Measurements from ENCODE around the gene TRIM6.
"Not testable (repeated sequence)": the region's sequence is repeated elsewhere in the genome, so short reads cannot be mapped to it uniquely, and the experiment has no call there.

Gene TRIM6, protein sequence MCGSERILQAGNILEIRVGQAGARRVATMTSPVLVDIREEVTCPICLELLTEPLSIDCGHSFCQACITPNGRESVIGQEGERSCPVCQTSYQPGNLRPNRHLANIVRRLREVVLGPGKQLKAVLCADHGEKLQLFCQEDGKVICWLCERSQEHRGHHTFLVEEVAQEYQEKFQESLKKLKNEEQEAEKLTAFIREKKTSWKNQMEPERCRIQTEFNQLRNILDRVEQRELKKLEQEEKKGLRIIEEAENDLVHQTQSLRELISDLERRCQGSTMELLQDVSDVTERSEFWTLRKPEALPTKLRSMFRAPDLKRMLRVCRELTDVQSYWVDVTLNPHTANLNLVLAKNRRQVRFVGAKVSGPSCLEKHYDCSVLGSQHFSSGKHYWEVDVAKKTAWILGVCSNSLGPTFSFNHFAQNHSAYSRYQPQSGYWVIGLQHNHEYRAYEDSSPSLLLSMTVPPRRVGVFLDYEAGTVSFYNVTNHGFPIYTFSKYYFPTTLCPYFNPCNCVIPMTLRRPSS

DNA sequence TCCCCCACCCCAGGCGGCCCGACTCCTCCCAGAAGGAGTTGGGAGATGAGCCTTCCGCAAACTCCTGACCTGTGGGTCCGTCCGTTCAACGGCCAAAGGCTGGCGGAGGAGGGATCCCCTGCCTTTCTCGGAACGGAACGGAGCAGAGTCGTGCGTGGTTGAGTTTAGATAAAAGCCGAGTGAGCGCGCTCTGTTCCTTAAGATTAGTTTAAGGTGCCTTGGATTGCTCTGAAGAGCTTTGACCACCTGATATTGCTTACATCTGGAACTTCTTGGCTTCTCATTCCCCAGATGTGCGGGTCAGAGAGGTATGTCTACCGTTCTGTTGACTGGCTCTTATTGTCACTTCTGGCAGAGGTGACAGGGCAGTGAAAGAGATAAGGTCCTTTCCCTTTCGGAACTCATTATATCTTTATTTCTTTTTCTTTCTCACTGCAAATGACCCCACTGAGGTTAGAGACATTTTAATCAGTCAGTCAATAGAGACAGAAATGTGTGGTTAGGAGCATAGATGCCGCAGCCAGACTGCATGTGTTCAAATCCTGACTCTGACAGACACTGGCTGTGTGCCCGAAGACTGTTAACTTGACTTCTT lies at the start of gene TRIM6:
TRIM6 (plus strand) TSS at position 31 of the 595 bp plus-strand sequence; CDS start at position 292, 261 bp downstream.
- no peak for DNase-seq

DNA sequence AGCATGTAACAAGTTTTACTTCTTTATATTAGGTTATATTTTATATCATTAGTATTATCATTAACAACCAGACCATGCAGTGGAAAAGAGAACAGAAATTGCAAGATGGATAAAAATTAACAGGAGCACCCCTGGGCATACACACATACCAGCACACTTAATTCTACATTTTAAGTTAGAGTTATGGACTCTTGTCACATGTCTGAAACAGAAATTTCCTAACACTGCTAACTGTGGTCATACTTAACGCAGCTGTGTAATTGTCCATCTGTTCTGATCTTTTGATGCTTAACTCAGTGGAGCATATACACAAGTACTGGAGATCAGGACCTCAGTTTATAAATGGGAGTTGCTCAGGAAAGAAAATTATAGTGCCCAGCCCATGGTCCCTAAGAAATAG lies 48.5 kb upstream of the TRIM6 start:
- no peak for DNase-seq

DNA sequence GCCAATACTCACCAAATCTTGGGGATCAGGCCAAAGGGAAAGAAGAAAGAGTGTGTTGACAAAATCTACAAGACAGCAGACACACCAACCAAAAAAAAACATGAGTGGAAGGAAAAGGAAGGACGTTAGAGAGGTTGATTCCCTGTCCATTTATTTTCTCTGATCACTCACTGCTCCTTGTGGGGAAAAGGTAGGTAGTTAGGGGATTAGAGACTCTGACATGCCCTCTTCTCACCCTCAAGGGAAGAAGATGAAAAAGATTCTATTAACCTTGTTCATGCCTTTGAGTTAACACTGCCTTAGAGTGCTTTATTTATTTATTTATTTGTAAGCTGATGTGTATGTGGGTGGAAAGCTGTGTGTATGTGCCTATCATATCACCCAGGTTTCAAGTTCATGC lies 48.0 kb upstream of the TRIM6 start, which contains the start of gene OR52H1:
OR52H1 (minus strand) TSS at position 101 of the 400 bp plus-strand sequence. CDS start 3,035 bp downstream, outside the sequence.
- DNase-seq, result no peak

DNA sequence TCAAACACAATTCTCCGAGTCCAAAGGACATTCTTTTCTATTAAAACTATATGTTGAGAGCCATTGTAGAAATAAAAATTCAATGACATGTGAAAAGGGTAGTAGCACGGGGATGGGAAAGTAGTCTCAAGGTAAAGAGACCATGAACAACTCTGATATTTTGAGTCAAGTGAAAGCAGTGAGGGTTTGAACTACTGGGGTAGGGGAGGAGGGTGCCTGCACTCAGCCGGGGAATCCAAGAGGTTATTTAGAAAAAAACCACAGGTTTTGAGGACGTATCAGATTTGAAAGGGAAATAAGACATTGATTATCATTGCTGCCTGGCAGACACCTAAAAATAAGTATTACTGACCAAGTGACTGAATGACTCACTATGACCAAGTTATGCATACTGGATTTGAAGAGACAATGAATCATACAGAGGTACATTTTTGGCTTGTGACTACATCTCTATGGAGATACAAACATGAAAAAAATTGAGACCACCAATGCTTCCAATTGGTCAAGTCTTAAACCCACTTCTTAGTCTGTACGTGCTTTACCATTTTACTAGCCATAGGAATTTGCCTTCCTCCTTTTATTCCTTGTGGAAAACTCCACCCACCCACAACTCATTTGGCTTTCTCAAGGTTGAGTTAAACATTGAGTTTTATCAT lies 45.9 kb upstream of the TRIM6 start:
- no peak for DNase-seq

DNA sequence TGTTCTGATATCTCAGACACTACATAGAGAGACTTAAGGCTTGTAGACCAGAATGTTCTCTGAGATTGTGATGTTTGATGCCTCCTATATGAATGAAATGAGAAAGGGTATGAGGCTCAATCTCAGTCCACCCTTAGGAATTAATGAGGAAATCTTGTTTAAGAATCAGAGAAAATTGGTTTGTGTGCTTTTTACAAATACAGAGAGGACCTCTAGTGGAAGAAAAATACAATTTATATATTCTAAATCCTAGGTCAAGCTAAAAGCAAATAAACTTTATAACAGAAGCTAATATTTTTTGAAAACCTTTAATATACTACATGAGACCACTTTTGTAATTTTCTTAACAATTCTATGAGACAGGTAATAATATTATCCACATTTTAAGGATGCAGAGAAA lies 43.1 kb upstream of the TRIM6 start:
- no peak for DNase-seq

DNA sequence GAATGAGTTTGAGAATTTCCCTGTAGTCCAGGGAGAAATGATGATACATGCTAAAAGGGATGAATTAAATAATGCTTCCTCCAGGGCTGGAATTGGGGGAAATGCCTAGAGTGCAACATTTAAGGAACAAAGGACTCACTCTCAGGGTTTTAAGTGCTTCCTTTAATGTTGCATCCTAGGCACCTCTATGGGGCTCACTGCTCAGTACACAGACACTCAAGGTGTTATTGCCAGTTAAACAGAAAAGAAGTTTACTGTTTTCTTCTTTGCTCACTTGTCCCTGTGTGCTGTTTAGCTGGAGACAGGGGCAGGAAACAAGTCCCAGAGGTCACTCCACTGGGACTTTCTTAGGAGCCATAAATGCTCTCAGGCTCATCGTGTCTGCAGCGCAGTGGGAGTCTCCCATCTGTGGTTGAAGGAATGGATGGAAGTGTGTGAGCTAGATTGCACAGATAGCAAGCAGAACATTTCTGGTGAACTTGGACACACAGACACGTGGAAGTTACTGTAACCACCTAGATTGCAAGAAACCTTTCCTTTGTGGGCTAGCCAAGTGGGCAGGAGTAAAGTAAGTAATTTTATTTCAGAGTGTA lies 39.7 kb upstream of the TRIM6 start:
- no peak for DNase-seq

DNA sequence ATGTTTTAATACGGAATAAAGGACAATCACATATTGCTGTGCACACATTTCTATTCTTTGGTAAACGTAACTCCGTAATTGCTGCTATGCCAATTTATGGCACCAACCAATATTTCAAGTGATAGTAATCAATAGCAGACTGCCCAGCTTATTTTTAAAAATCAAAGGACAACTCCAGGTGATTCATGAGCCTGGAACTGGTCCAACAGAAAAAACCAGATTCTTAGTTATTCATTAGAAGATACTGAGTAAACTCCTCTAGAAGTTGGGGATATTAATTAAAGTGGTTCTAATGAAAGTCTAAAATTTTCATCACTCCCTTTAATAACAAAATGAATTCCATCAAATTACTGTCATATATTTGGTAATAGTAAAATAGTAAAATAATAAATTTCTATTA lies 38.7 kb upstream of the TRIM6 start:
- no peak for DNase-seq

DNA sequence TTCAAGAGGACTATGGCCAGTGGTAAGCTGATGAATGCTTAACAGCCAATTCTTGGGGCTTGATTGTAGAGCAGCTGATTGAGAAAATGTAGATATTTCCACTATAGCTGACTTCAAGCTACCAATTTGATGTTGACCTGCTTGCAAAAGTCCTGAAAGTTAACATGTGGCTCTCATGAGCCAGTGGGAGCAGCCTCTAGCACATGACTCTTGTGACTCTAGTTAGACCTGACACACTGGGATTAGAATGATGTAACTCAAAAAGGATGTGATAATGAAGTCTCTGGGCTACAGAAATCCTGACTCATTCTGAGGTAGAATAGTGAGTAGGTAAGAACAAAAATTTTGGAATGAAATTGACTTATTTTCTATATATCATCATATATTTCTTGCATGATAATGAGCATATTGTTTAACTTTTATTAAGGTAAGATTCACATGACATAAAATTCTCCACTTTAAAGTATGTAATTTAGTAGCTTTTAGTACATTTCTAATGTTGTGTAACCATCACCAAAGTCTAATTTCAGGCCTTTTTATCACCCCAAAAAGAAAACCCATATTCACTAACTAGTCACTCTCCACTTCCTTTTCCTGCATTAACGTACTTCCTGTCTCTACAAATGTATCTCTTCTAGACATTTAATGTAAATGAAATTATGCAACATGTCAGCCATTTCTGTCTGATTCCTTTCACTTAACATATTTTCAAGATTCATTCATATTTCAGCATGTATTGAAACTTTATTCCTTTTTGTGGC lies 32.0 kb upstream of the TRIM6 start:
- no peak for DNase-seq

DNA sequence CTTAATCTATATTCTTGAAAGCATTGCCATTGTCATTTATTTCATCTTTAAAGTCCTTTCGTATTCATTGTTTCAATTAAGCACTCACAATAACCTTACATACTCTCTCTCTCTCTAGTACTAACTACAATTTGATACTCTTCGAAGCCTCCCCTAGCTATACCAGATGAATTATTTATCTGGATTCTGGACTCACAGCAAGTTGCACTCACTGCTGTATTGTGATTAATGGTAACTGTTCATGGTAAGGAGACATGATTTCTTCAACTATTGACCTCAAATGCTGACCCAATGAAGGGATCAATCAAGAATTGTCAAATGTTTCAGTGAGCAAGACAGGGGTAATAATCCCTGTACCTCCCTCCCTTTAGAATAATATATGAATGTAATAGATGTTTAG lies 21.8 kb upstream of the TRIM6 start:
- DNase-seq, result no peak

DNA sequence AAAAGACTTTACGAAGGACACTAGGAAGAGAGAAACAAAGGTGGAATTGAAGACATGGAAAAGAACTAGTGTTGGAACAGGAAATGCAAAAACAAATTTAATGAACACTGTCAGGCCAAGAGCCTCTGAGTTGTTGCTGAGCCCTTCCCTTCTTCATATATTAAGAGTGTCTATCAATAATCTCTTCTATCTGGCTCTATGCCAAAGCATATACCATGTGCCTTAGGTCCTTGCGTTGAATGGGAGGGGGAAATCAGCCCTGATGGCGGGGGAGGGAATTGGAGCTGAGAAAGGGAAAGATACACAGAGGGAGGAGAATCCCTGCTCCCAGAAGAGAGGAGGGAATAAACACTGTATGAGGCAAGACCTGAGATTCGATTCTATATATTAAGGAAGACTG lies 21.3 kb upstream of the TRIM6 start:
- no peak for DNase-seq

DNA sequence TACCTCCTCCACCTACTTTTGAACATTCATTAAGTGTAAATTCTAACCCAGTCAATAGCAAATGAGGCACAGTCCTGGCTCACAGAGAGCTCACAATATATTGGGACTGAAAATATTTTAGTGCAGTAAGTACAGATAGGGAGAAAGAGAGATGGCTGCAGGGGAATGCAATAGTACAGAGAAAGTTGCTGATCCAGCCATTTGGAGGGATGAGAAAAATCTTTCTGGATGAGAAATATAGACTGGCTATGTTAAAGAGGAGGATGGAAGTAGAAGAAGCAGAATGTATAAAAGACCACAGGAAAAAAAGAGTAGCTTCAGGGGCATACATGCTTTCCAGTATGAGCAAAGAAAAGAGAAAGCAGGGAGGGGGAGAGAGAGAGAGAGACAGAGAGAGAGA lies 19.3 kb upstream of the TRIM6 start:
- no peak for DNase-seq

DNA sequence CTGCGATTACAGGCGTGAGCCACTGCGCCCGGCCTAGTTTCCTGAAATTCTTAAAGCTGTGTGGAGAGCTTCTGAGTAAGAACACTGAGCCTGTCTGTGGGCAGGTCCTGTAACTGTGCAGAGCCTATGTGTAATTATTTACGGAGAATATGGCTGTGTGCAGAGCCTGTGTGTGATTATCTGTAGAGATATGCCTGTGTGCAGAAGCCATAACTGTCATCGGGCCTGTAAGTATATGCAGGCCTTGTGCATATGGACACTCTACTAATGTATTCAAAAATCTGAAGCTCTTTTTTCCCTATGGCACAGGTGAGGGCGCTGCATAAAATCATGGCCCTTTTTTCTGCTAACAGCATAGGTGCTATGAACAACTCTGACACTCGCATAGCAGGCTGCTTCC lies 15.9 kb upstream of the TRIM6 start, which contains the start of gene OR52B6:
OR52B6 (plus strand) TSS at position 301 of the 400 bp plus-strand sequence; CDS start at position 301, 0 bp downstream.
- DNase-seq, result no peak

DNA sequence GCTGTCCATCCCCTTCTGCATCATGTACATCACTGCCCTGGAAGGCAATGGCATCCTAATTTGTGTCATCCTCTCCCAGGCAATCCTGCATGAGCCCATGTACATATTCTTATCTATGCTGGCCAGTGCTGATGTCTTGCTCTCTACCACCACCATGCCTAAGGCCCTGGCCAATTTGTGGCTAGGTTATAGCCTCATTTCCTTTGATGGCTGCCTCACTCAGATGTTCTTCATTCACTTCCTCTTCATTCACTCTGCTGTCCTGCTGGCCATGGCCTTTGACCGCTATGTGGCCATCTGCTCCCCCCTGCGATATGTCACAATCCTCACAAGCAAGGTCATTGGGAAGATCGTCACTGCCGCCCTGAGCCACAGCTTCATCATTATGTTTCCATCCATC lies 15.4 kb upstream of the TRIM6 start:
- DNase-seq, result no peak

DNA sequence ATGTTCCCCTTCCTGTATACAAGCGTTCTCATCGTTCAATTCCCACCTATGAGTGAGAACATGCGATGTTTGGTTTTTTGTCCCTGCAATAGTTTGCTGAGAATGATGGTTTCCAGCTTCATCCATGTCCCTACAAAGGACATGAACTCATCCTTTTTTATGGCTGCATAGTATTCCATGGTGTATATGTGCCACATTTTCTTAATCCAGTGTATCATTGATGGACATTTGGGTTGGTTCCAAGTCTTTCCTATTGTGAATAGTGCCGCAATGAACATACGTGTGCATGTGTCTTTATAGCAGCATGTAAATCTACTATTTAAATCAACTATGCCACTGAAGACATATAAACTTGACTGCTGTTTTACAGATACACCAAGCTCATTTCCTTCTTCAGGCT lies 12.0 kb upstream of the TRIM6 start:
- not testable (repeated sequence) for DNase-seq

DNA sequence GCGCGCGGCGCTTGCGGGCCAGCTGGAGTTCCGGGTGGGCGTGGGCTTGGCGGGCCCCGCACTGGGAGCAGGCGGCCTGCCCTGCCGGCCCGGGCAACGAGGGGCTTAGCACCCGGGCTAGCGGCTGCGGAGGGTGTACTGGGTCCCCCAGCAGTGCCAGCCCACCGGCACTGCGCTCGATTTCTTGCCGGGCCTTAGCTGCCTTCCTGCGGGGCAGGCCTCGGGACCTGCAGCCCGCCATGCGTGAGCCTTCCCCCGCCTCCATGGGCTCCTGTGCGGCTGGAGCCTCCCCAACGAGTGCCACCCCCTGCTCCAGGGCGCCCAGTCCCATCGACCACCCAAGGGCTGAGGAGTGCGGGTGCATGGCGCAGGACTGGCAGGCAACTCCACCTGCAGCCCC lies 6.5 kb upstream of the TRIM6 start:
- DNase-seq, result not testable (repeated sequence)

DNA sequence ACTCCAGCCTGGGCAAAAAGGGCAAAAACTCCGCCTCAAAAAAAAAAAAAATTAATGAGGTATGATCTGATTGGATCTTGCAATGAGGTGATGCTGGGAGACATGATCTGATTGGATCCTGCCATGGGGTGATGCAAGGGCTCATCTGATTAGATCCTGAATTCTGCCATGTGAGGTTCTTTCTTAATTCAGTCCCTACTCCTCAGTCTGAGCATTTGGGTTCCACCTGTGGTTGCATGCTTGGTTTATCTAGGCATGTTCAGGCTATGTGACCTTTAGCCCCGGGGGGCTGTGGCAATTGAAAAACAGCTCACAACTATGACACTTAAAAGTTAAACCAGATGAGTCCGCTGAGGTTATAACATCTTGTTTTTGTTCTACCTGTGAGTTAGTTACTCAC lies 4.8 kb upstream of the TRIM6 start:
- no peak for DNase-seq

DNA sequence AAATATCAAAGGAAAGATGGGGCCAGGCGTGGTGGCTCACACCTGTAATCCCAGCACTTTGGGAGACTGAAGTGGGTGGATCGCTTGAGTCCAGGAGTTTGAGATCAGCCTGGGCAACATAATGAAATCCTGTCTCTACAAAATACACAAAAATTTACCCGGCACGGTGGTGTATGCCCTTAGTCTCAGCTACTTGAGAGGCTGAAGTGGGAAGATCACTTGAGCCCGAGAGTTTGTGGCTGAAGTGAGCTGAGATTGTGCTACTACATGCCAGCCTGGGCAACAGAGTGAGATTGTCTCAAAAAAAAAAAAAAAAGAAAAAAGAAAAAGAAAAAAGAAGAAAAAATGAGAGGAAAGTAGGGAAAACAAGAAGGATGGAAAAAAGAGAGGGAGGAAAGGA lies 3.8 kb upstream of the TRIM6 start:
- no peak for DNase-seq

DNA sequence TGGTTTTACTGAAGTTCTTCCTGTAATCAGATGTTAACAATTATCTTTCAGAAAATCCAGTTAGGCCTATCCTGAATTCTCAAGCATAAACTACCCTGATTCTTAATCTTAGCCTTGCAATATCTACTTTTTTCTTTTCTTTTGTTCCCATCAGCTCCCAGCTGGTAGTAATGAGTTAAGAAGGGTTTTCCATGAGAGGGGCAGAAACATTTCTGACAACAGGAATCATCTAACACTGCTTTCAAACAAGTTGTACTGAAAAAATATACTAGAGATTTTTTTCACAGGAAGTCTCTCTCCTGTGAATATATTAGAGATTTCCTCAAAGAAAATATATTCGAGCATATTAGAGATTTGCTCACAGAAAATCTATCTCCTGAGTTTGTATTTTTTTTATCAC lies 3.3 kb upstream of the TRIM6 start:
- no peak for DNase-seq

DNA sequence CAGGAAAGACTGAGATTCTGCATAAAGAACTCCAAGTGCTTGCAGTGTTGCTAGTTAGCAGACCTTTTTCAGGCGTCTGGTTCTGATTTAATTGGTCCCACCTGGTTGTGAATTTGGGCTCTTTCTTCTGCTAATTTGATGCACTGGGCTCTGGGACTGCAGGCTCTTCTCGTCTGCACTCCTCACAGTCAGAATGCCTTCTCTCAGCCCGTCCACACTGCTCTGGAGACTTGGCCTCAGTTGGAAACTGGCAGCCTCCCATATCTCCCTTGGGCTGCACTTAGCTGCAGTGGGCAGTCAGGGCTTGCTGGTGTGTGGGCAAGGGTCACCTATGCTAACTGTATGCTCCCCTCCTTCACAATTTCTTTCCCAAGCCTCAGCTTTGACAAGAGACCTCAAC lies 1.5 kb downstream of the TRIM6 start:
- no peak for DNase-seq

DNA sequence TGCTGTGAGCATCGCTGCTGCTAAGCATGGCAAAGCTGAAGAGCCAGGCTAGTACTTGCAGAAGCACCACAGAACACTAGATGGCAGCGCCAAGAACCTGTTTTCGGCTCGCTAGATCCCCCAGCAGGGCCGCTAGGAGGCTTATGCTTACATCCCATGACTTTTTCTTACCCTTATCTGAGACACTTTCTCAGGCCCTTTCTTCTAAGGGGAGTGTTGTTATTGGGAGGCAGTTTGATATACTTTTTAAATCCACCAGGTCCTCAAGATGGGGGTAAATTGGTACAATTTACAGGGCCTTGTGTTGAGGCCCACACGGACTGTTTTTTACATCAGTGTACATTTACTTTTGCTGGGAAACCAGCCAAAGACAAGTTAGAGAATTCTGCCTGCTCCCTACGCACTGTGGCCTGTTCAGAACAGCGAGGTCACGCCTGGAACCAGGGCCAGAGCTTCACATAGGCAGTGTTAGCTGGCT lies 4.0 kb downstream of the TRIM6 start:
- peak; percentile 60 for DNase-seq

DNA sequence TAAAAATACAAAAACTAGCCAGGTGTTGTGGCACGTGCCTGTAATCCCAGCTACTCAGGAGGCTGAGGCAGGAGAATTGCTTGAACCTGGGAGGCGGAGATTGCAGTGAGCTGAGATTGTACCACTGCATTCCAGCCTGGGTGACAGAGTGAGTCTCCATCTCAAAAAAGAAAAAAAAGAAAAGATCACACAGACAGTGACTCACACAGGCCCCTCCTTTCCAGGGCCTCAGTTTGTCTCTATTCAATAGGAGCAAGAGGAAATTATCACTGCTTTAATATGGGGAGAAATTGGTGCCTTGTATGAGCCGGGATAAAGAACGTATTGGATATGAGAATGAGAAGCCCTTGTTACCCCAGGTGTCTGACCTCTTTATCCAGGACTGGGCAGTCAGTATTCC lies 6.4 kb downstream of the TRIM6 start:
- not testable (repeated sequence) for DNase-seq

DNA sequence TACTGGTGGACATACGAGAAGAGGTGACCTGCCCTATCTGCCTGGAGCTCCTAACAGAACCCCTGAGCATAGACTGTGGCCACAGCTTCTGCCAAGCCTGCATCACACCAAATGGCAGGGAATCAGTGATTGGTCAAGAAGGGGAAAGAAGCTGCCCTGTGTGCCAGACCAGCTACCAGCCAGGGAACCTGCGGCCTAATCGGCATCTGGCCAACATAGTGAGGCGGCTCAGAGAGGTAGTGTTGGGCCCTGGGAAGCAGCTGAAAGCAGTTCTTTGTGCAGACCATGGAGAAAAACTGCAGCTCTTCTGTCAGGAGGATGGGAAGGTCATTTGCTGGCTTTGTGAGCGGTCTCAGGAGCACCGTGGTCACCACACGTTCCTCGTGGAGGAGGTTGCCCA lies 6.9 kb downstream of the TRIM6 start:
- DNase-seq, result no peak
